Tibial nerve (tissue), 4 donors: ENCODE data around the gene FNDC11. TPM values are rescaled to one million over a fixed set of nuclear protein-coding genes. Genes with fewer than 3 reads are reported as not detected.

ENCODE experiments used
- DNase-seq, 2 donors: peaks; one replicate each; pipeline ENCODE4 v3.0.0-alpha.2; 2019; ENCODE audit warnings: low spot score in 2 of 2
- H3K27ac ChIP-seq, 4 donors: fragments of 200-600 bp; sonication (generic) in 3 of 4; one replicate each; pipeline ENCODE4 v1.5.1; 2017 to 2019; ENCODE audit warnings: mild to moderate bottlenecking in 1 of 4
- H3K27me3 ChIP-seq, 2 donors: fragments of 200-600 bp; sonication (generic) in 1 of 2; one replicate each; pipeline versions ENCODE4 v1.5.1 to v1.6.0; 2017 to 2019
- H3K36me3 ChIP-seq, 3 donors: fragments of 200-600 bp; sonication (generic); one replicate each; pipeline ENCODE4 v1.5.1; 2018 to 2019
- H3K4me1 ChIP-seq, 4 donors: fragments of 200-600 bp; sonication (generic) in 3 of 4; one replicate each; pipeline ENCODE4 v1.5.1; 2017 to 2019
- H3K4me3 ChIP-seq, 4 donors: fragments of 200-600 bp; sonication (generic) in 3 of 4; one replicate each; pipeline ENCODE4 v1.5.1; 2017 to 2019; ENCODE audit warnings: mild to moderate bottlenecking in 1 of 4, moderate library complexity in 1 of 4
- H3K9me3 ChIP-seq, 4 donors: fragments of 200-600 bp; sonication (generic) in 3 of 4; one replicate each; pipeline ENCODE4 v1.5.1; 2017 to 2019
- CTCF ChIP-seq, 5 experiments: fragments of 200-600 bp in 3 of 5; fragments of 450-650 bp in 2 of 5; sonication (generic) in 3 of 5; IDR thresholded peaks; one replicate each; pipeline ENCODE4 v1.5.1; 2016 to 2019; ENCODE audit warnings: antibody characterized with exemption in 5 of 5, mild to moderate bottlenecking in 3 of 5, moderate library complexity in 2 of 5
- EP300 ChIP-seq, 2 donors: sonication (generic); formaldehyde crosslinking; IDR thresholded peaks; one replicate each; pipeline ENCODE4 v1.6.1; 2017; ENCODE audit warnings: antibody characterized with exemption in 2 of 2, mild to moderate bottlenecking in 1 of 2
- POLR2A ChIP-seq, 2 donors: fragments of 450-650 bp; IDR thresholded peaks; one replicate each; pipeline ENCODE4 v1.6.1; 2017; ENCODE audit warnings: antibody characterized with exemption in 2 of 2, mild to moderate bottlenecking in 2 of 2, moderate library complexity in 2 of 2
- WGBS, 2 donors: methylation state at CpG; one replicate each; pipeline ENCODE4 v1.1.5; 2018; 5-methylcytosine and 5-hydroxymethylcytosine counted together
- total RNA-seq, 4 donors: library from RNA; depleted of rRNA; stranded (reverse); fragments of >200 nt; gene quantifications; one replicate each; pipeline ENCODE4 v1.1.0, GENCODE V29; 2016

The FNDC11 gene
- total RNA-seq, 4 donors from 2014 or later: 0.21 to 1.4 (median 0.30) TPM; not detected in 1

GRCh38 chr20:63529861-63530787 is 23.8 kb upstream of the FNDC11 start:
- TF ChIP-seq EP300 (IDR thresholded peaks at IDR 0.05) (no peak), CTCF (IDR thresholded peaks at IDR 0.05) (no peak), POLR2A (IDR thresholded peaks at IDR 0.05) (no peak)
- DNase-seq: no peak

GRCh38 chr20:63530788-63531160 is 23.2 kb upstream of the FNDC11 start:
- 67 to 70% methylated on average over 12 to 13 of the region's 14 CpGs for WGBS, 2 donors

More at GRCh38 chr20:63529861-63530787, 23.8 kb upstream of the FNDC11 start:
- H3K36me3 ChIP-seq: no peaks in the 10 kb centered on the region
- WGBS, 2 donors: 75 to 77% methylated on average over 21 to 34 of the region's 39 CpGs
- H3K27ac ChIP-seq: no peak overlapping the region
- H3K4me1 ChIP-seq: peaks cover 0 to 25% (median 2%) of the 10 kb centered on the region in 4 donors
- H3K27me3 ChIP-seq: peaks cover 0 to 15% of the 10 kb centered on the region in 2 donors
- no peaks in the 10 kb centered on the region for H3K9me3 ChIP-seq
- H3K4me3 ChIP-seq: no peak overlapping the region

GRCh38 chr20:63531686-63532448 is 22.1 kb upstream of the FNDC11 start:
- H3K9me3 ChIP-seq: no peaks in the 10 kb centered on the region
- peaks cover 0 to 36% (median 4%) of the 10 kb centered on the region in 4 donors for H3K4me1 ChIP-seq
- H3K27me3 ChIP-seq: peaks cover 0 to 23% of the 10 kb centered on the region in 2 donors
- H3K4me3 ChIP-seq: no peak overlapping the region
- H3K36me3 ChIP-seq: no peaks in the 10 kb centered on the region
- WGBS, 2 donors: 73 to 76% methylated on average over 15 to 27 of the region's 27 CpGs
- TF ChIP-seq CTCF (IDR thresholded peaks at IDR 0.05) (no peak), EP300 (IDR thresholded peaks at IDR 0.05) (no peak), POLR2A (IDR thresholded peaks at IDR 0.05) (no peak)
- no peak for DNase-seq
- no peak overlapping the region for H3K27ac ChIP-seq

More at GRCh38 chr20:63530788-63531160, 23.2 kb upstream of the FNDC11 start:
- Histone ChIP-seq H3K27me3 (peaks cover 0 to 15% of the 10 kb centered on the region in 2 donors), H3K4me3 (no peak overlapping the region), H3K27ac (no peak overlapping the region), H3K36me3 (no peaks in the 10 kb centered on the region), H3K9me3 (no peaks in the 10 kb centered on the region), H3K4me1 (peaks cover 0 to 27% (median 2%) of the 10 kb centered on the region in 4 donors)
- no peak for TF ChIP-seq EP300 (IDR thresholded peaks at IDR 0.05)
- TF ChIP-seq POLR2A (IDR thresholded peaks at IDR 0.05): no peak
- TF ChIP-seq CTCF (IDR thresholded peaks at IDR 0.05): no peak
- DNase-seq: no peak

GRCh38 chr20:63532449-63532971 is 21.4 kb upstream of the FNDC11 start:
- Histone ChIP-seq H3K9me3 (no peaks in the 10 kb centered on the region), H3K4me1 (peaks cover 0 to 42% (median 7%) of the 10 kb centered on the region in 4 donors), H3K4me3 (no peak overlapping the region), H3K36me3 (no peaks in the 10 kb centered on the region), H3K27ac (no peak overlapping the region), H3K27me3 (peaks cover 0 to 26% of the 10 kb centered on the region in 2 donors)
- DNase-seq: no peak
- WGBS, 2 donors: 71 to 74% methylated on average over 17 to 24 of the region's 24 CpGs
- no peak for TF ChIP-seq CTCF (IDR thresholded peaks at IDR 0.05)
- TF ChIP-seq POLR2A (IDR thresholded peaks at IDR 0.05): no peak
- TF ChIP-seq EP300 (IDR thresholded peaks at IDR 0.05): no peak
